Measurements from ENCODE around the gene SUCLG2. TPM values are rescaled to one million over a fixed set of nuclear protein-coding genes. Genes with fewer than 3 reads are reported as not detected.

The SUCLG2 gene
- total RNA-seq, 3 donors from 2014 or later (not counting 1 experiment from before 2014, with no cell fraction given): 43.6 to 55.8 (median 49.9) TPM

- Mint-ChIP-seq H3K36me3 (no peaks in the 10 kb centered on the region), H3K4me3 (no peak overlapping the region), H3K27ac (no peak overlapping the region), H3K9me3 (no peaks in the 10 kb centered on the region), H3K4me1 (peaks cover 10 to 11% of the 10 kb centered on the region in 2 donors), H3K27me3 (ENCODE audit: low read depth in 2 of 2) (no peaks in the 10 kb centered on the region)
- Histone ChIP-seq H3K27me3 (ENCODE audit: control insufficient read depth, insufficient read depth, low read length) (no peaks in the 10 kb centered on the region), H3K36me3 (ENCODE audit: control insufficient read depth, insufficient read depth, low read length) (no peaks in the 10 kb centered on the region), H3K9me3 (ENCODE audit: control insufficient read depth, insufficient read depth, low read length) (no peaks in the 10 kb centered on the region), H3K4me3 (ENCODE audit: low read length) (no peak overlapping the region), H3K4me1 (ENCODE audit: control insufficient read depth, insufficient read depth, low read length) (no peaks in the 10 kb centered on the region), H3K27ac (ENCODE audit: low read length) (no peak overlapping the region)
- 44% methylated on average over 4 of the region's 5 CpGs for WGBS (ENCODE audit: insufficient coverage)
- TF ChIP-seq CTCF (IDR thresholded peaks at IDR 0.05): no peak
- DNase-seq (no peak), ATAC-seq (no peak)
- intact Hi-C loops (cut with micrococcal nuclease): no loop called here
These were observed 293.1 kb downstream of the SUCLG2 start for GRCh38 chr3:67361323-67361722.

GRCh38 chr3:67357610-67358458 lies 296.6 kb downstream of the SUCLG2 start:
- Histone ChIP-seq H3K27ac (ENCODE audit: low read length) (no peak overlapping the region), H3K9me3 (ENCODE audit: control insufficient read depth, insufficient read depth, low read length) (no peaks in the 10 kb centered on the region), H3K4me1 (ENCODE audit: control insufficient read depth, insufficient read depth, low read length) (no peaks in the 10 kb centered on the region), H3K27me3 (ENCODE audit: control insufficient read depth, insufficient read depth, low read length) (no peaks in the 10 kb centered on the region), H3K4me3 (ENCODE audit: low read length) (no peak overlapping the region), H3K36me3 (ENCODE audit: control insufficient read depth, insufficient read depth, low read length) (no peaks in the 10 kb centered on the region)
- H3K9me3 Mint-ChIP-seq: no peaks in the 10 kb centered on the region
- ATAC-seq (peak in 1 of 3 donors; percentile 32), DNase-seq (peak in 1 of 2 donors; percentile 19)
- no peak for TF ChIP-seq CTCF (IDR thresholded peaks at IDR 0.05)
- no peak overlapping the region for H3K27ac Mint-ChIP-seq
- intact Hi-C loops (cut with micrococcal nuclease): no loop called here
- no peak overlapping the region for H3K4me3 Mint-ChIP-seq
- WGBS (ENCODE audit: insufficient coverage): 24% methylated on average over 5 of the region's 5 CpGs
- no peaks in the 10 kb centered on the region for H3K36me3 Mint-ChIP-seq
- H3K4me1 Mint-ChIP-seq: peaks cover 2 to 3% of the 10 kb centered on the region in 2 donors
- H3K27me3 Mint-ChIP-seq (ENCODE audit: low read depth in 2 of 2): no peaks in the 10 kb centered on the region

- H3K4me1 ChIP-seq (ENCODE audit: control insufficient read depth, insufficient read depth, low read length): no peaks in the 10 kb centered on the region
- TF ChIP-seq CTCF (IDR thresholded peaks at IDR 0.05): no peak
- no peak overlapping the region for H3K4me3 Mint-ChIP-seq
These were observed 304.7 kb downstream of the SUCLG2 start for GRCh38 chr3:67349551-67350174.

More at GRCh38 chr3:67349551-67350174, 304.7 kb downstream of the SUCLG2 start:
- ATAC-seq (peak in 1 of 3 donors; percentile 10), DNase-seq (no peak)
- no peaks in the 10 kb centered on the region for H3K4me1 Mint-ChIP-seq
- H3K9me3 ChIP-seq (ENCODE audit: control insufficient read depth, insufficient read depth, low read length): no peaks in the 10 kb centered on the region
- no peak overlapping the region for H3K27ac Mint-ChIP-seq
- H3K36me3 Mint-ChIP-seq: peaks cover 10% of the 10 kb centered on the region
- no peak overlapping the region for H3K27ac ChIP-seq (ENCODE audit: low read length)
- no peaks in the 10 kb centered on the region for H3K27me3 Mint-ChIP-seq (ENCODE audit: low read depth in 2 of 2)
- intact Hi-C loops (cut with micrococcal nuclease): no loop called here
- no peaks in the 10 kb centered on the region for H3K36me3 ChIP-seq (ENCODE audit: control insufficient read depth, insufficient read depth, low read length)
- peaks cover 4 to 5% of the 10 kb centered on the region in 2 donors for H3K9me3 Mint-ChIP-seq
- H3K4me3 ChIP-seq (ENCODE audit: low read length): no peak overlapping the region
- H3K27me3 ChIP-seq (ENCODE audit: control insufficient read depth, insufficient read depth, low read length): no peaks in the 10 kb centered on the region

Data from natural killer cell (primary cell).